ENCODE measurements around the gene CORO6.

DNA sequence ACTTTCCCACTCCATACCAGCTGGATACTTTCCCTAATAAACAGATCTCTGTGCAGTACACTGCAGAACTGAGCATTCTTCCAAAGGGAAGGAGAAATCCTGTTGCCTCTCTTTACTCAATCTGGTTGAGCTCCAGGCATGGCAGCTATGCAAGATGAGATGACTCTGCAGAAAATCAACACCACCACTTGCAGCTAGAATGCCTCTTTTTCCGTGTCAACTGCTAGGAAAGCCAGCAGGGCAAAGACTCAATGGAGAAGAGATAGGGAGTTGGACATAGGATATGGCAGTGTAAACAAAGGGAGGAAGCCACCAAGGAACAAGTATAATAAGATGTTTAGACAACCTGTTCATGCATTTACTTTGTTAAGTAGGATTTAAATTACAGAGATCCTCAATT, 40.4 kb upstream of the CORO6 start:
- TF ChIP-seq CTCF (IDR thresholded peaks at IDR 0.05) = no peak
- no peak for TF ChIP-seq POLR2A (IDR thresholded peaks at IDR 0.05)
